ENCODE measurements around the gene ALDH1L2.
"Not testable (repeated sequence)": the region's sequence is repeated elsewhere in the genome, so short reads cannot be mapped to it uniquely, and the experiment has no call there.

The ALDH1L2 gene

GRCh38 chr12:104977688-104978087 is 106.6 kb downstream of the ALDH1L2 start:
- DNase-seq (ENCODE audit: low spot score): not testable (repeated sequence)

GRCh38 chr12:104976703-104977102 is 107.6 kb downstream of the ALDH1L2 start:
- DNase-seq (ENCODE audit: low spot score): no peak

- no peak for DNase-seq (ENCODE audit: low spot score)
These were observed 108.5 kb downstream of the ALDH1L2 start for GRCh38 chr12:104975587-104976343.

GRCh38 chr12:104974626-104975290 is 109.5 kb downstream of the ALDH1L2 start:
- DNase-seq (ENCODE audit: low spot score): no peak

- DNase-seq (ENCODE audit: low spot score): no peak
These were observed 111.0 kb downstream of the ALDH1L2 start for GRCh38 chr12:104973250-104973649.

GRCh38 chr12:104971306-104971705 is 113.0 kb downstream of the ALDH1L2 start:
- no peak for DNase-seq (ENCODE audit: low spot score)
